WERI-Rb-1 (cell line): ENCODE results near the gene PLEKHH1.

Experiments used
- DNase-seq: peaks from one replicate; pipeline ENCODE4 v3.0.0-alpha.2; 2020
- H3K27ac ChIP-seq: fragments of 250-450 bp; sonication (Bioruptor Pico); 2 replicates; pipeline ENCODE4 v1.5.1; 2020; ENCODE audit warnings: mild to moderate bottlenecking, moderate library complexity
- H3K27me3 ChIP-seq: fragments of 250-450 bp; sonication (Bioruptor Pico); 2 replicates; pipeline ENCODE4 v1.5.1; 2021; ENCODE audit warnings: mild to moderate bottlenecking, low read depth, moderate library complexity; ENCODE audit not compliant: insufficient read depth, severe bottlenecking
- H3K36me3 ChIP-seq: fragments of 250-450 bp; sonication (Bioruptor Pico); 2 replicates; pipeline ENCODE4 v1.5.1; 2020; ENCODE audit warnings: mild to moderate bottlenecking, moderate library complexity
- H3K4me3 ChIP-seq: 2 replicates; pipeline ENCODE4 v1.5.1; 2011; ENCODE audit warnings: low read depth, mild to moderate bottlenecking, control low read depth, low read length
- H3K9me3 ChIP-seq: fragments of 250-450 bp; sonication (Bioruptor Pico); 2 replicates; pipeline ENCODE4 v1.5.1; 2021; ENCODE audit warnings: mild to moderate bottlenecking, moderate library complexity; ENCODE audit not compliant: severe bottlenecking
- TF ChIP-seq, protein P1 (sequence below): IDR thresholded peaks from 2 replicates; pipeline ENCODE4 v1.5.1; 2011; ENCODE audit warnings: low read depth, mild to moderate bottlenecking, control low read depth, inconsistent platforms, low read length

PLEKHH1 gene

GRCh38 chr14:67532998-67533753 is at the start of gene PLEKHH1:
Gene PLEKHH1, plus strand, starts transcription at chr14:67533290. Its CDS starts 8,578 bp downstream, at chr14:67541868.
- peak within 1 kb of the TSS; percentile 43; the same call in 1 of the 2 replicates for H3K27ac ChIP-seq
- peak; percentile 76 for DNase-seq
- H3K27me3 ChIP-seq = peaks cover 7% of the 10 kb centered on the region

DNA sequence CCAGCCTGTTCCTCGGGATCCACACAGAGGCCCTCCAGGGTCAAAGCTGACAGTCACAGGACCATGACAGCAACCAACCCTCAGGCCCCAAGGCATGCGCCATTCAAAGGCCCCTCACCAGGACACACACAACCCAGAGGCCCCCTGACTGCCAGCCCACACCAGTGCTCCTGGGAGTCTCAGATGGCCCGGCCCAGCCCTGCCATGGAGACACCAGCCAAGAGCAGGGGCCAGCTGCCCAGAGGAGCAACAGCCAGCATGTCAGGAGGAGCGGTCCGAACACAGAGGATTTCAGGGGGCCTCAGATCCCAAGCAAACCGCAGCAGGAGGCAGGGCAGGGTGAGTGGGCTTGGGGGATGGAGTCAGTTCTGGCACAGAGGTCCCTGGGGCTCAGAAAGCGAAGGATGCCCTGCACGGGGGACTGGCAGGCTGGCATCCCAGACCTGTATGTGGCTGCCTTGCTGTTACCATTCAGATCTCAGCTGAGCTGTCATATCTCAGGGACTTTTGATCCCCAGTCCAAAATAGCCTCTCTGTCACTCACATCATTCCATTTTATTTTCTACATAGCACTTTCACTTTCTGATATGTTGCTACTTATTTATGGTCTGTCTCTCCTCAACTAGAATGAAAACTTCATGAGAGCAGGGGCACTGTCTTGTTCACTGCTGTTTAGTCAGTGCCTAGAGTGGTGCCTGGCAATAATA is 49.4 kb upstream of the PLEKHH1 start:
- DNase-seq = no peak
- H3K4me3 ChIP-seq = no peak overlapping the region
- H3K27ac ChIP-seq = no peak overlapping the region
- H3K9me3 ChIP-seq = no peaks in the 10 kb centered on the region
- TF ChIP-seq, protein P1, sequence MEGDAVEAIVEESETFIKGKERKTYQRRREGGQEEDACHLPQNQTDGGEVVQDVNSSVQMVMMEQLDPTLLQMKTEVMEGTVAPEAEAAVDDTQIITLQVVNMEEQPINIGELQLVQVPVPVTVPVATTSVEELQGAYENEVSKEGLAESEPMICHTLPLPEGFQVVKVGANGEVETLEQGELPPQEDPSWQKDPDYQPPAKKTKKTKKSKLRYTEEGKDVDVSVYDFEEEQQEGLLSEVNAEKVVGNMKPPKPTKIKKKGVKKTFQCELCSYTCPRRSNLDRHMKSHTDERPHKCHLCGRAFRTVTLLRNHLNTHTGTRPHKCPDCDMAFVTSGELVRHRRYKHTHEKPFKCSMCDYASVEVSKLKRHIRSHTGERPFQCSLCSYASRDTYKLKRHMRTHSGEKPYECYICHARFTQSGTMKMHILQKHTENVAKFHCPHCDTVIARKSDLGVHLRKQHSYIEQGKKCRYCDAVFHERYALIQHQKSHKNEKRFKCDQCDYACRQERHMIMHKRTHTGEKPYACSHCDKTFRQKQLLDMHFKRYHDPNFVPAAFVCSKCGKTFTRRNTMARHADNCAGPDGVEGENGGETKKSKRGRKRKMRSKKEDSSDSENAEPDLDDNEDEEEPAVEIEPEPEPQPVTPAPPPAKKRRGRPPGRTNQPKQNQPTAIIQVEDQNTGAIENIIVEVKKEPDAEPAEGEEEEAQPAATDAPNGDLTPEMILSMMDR = no peak
- no peaks in the 10 kb centered on the region for H3K27me3 ChIP-seq
- H3K36me3 ChIP-seq = no peaks in the 10 kb centered on the region

More at GRCh38 chr14:67532998-67533753, at the start of gene PLEKHH1:
- H3K4me3 ChIP-seq = peak within 1 kb of the TSS; percentile 61
- H3K9me3 ChIP-seq = no peaks in the 10 kb centered on the region
- H3K36me3 ChIP-seq = no peaks in the 10 kb centered on the region
- TF ChIP-seq, protein P1 = peak; percentile 45

DNA sequence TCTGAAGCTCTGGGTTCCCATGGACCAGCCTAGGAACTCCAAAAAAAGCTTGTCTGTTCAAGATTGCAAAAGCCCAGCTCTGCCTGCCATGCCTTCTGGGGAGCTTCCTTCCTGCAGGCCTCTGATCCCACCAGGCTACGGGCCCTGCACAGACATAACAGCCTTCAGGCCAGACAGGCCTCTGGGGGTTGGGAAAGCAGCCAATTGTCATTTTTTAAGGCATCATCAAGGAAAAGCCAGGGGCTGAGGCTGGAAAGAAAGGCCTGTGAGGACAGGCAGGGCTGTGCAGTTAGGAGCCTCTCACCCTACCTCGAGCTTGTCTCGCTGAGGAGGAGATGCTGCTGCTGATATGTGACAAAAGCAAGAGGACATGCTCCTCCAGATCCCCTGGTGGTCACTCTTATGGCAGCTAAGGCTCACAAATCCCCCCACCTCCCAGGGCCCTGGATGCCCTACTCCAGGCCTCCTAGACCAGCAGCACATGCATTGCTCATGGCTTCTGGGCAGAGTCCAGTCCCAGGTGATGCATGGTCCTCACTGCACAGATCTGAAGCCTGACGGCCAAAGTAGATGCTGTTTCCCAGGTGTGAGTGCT is 47.5 kb upstream of the PLEKHH1 start:
- no peak overlapping the region for H3K4me3 ChIP-seq
- H3K27ac ChIP-seq = no peak overlapping the region
- peak; percentile 18 for DNase-seq
- H3K27me3 ChIP-seq = no peaks in the 10 kb centered on the region
- no peaks in the 10 kb centered on the region for H3K36me3 ChIP-seq
- H3K9me3 ChIP-seq = no peaks in the 10 kb centered on the region
- TF ChIP-seq, protein P1 = peak; percentile 50

DNA sequence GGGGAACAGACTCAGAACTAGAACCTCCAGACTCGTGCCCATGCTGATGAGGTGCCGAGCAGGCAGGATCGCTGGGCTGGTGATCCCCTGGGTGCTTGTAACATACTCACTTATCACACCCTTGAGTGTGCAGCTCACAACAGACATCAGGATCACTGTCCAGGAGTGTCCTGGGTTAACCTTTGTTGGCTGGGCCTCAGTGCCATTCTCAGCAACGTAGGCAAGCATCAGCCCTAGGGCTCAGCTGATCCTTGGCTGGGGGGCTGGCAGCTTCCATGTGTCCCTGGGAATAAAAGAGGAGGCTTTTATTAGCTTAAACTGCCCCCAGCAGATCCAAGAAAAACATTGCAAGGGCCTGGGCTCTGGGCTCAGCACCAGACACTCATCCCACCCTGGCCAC is 46.2 kb upstream of the PLEKHH1 start:
- no peaks in the 10 kb centered on the region for H3K36me3 ChIP-seq
- H3K4me3 ChIP-seq = no peak overlapping the region
- no peaks in the 10 kb centered on the region for H3K27me3 ChIP-seq
- no peaks in the 10 kb centered on the region for H3K9me3 ChIP-seq
- no peak for DNase-seq
- TF ChIP-seq, protein P1 = no peak
- no peak overlapping the region for H3K27ac ChIP-seq

DNA sequence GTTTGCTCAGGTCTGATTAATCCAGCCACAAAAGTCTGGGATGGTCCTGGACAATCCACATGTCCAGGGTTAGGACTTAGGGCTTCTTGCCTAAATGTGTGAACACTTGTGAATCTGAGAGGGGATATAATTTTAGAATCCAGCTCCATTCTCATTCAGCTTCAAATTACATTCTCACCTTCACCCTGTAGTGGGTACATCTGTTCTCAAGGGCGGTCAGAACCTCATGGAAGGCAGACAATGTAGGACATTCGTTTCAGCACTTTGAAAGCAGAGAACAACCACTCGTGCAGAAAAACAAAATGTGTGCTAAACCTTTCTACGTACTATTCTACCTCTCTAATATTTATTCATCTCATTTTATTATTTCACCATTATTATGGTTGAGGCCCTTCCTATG is 45.8 kb upstream of the PLEKHH1 start:
- Histone ChIP-seq H3K27ac (no peak overlapping the region), H3K27me3 (no peaks in the 10 kb centered on the region), H3K36me3 (no peaks in the 10 kb centered on the region), H3K9me3 (no peaks in the 10 kb centered on the region), H3K4me3 (no peak overlapping the region)
- DNase-seq = no peak
- TF ChIP-seq, protein P1 = no peak
